Gastrocnemius medialis (tissue), 4 donors: Measurements from ENCODE around the gene CLIP2.
"Not testable (repeated sequence)": the region's sequence is repeated elsewhere in the genome, so short reads cannot be mapped to it uniquely, and the experiment has no call there.

Source experiments
- CTCF ChIP-seq, 5 experiments: fragments of 450-650 bp in 3 of 5; fragments of 200-600 bp in 2 of 5; sonication (generic) in 2 of 5; IDR thresholded peaks in 4 of 5; conservative IDR thresholded peaks in 1 of 5; 1 replicate in 4 of 5; 2 replicates in 1 of 5; pipeline ENCODE4 v1.5.1; 2016 to 2019; ENCODE audit warnings: antibody characterized with exemption in 5 of 5, mild to moderate bottlenecking in 3 of 5, moderate library complexity in 3 of 5
- POLR2A ChIP-seq, 2 donors: fragments of 450-650 bp; IDR thresholded peaks; one replicate each; pipeline ENCODE4 v1.6.1; 2017; ENCODE audit warnings: antibody characterized with exemption in 2 of 2, mild to moderate bottlenecking in 2 of 2, moderate library complexity in 2 of 2

- TF ChIP-seq CTCF (IDR thresholded peaks at IDR 0.05 in 4 of 5, conservative IDR thresholded peaks at IDR 0.05 in 1 of 5); POLR2A (IDR thresholded peaks at IDR 0.05): not testable (repeated sequence)
Measured at GRCh38 chr7:74384086-74384485, 94.9 kb downstream of the CLIP2 start.
